Immature natural killer cell (primary cell): ENCODE measurements around the gene ENPP7. TPM values are rescaled to one million over a fixed set of nuclear protein-coding genes. Genes with fewer than 3 reads are reported as not detected.

Experiments used
- DNase-seq, 3 donors: peaks; one replicate each; pipeline ENCODE4 v3.0.0; 2022; ENCODE audit warnings: mixed read lengths in 1 of 3
- H3K27ac Mint-ChIP-seq, 6 donors: one replicate each; pipeline ENCODE4 v1.8.0; 2020; ENCODE audit warnings: mixed read lengths in 6 of 6, mild to moderate bottlenecking in 5 of 6, inconsistent platforms in 4 of 6, moderate library complexity in 3 of 6
- H3K27me3 Mint-ChIP-seq, 3 donors: one replicate each; pipeline ENCODE4 v1.8.0; 2020 to 2021; ENCODE audit warnings: low read depth in 3 of 3, mild to moderate bottlenecking in 3 of 3, mixed read lengths in 3 of 3, moderate library complexity in 3 of 3, inconsistent platforms in 1 of 3
- H3K36me3 Mint-ChIP-seq, 3 donors: one replicate each; pipeline ENCODE4 v1.8.0; 2020; ENCODE audit warnings: mixed read lengths in 3 of 3, inconsistent platforms in 2 of 3, mild to moderate bottlenecking in 2 of 3
- H3K4me1 Mint-ChIP-seq, 2 donors: one replicate each; pipeline ENCODE4 v1.8.0; 2020; ENCODE audit warnings: inconsistent platforms in 2 of 2, mild to moderate bottlenecking in 2 of 2, mixed read lengths in 2 of 2, moderate library complexity in 1 of 2
- H3K4me3 Mint-ChIP-seq, 5 donors: one replicate each; pipeline ENCODE4 v1.8.0; 2020; ENCODE audit warnings: mild to moderate bottlenecking in 5 of 5, mixed read lengths in 5 of 5, inconsistent platforms in 3 of 5, moderate library complexity in 3 of 5
- H3K9me3 Mint-ChIP-seq, 6 donors: one replicate each; pipeline ENCODE4 v1.8.0; 2020; ENCODE audit warnings: mild to moderate bottlenecking in 6 of 6, mixed read lengths in 6 of 6, inconsistent platforms in 4 of 6, moderate library complexity in 3 of 6
- polyA plus RNA-seq, 3 donors: library from polyadenylated mRNA; unstranded; fragments of 300-500 nt; fragmentation: Illumina TruSeq; gene quantifications; one replicate each; pipeline ENCODE4 v1.2.3, GENCODE V29; 2021

ENPP7 gene
- polyA plus RNA-seq, 3 donors from 2014 or later = 0.16 to 0.22 TPM; not detected in 1

- H3K36me3 Mint-ChIP-seq = no peaks in the 10 kb centered on the region
- H3K4me3 Mint-ChIP-seq = no peak overlapping the region
- peaks cover 0 to 2% of the 10 kb centered on the region in 2 donors for H3K4me1 Mint-ChIP-seq
- DNase-seq = no peak
- peaks cover 0 to 2% (median 0%) of the 10 kb centered on the region in 6 donors for H3K9me3 Mint-ChIP-seq
- no peak overlapping the region for H3K27ac Mint-ChIP-seq
- peaks cover 0 to 8% (median under 1%) of the 10 kb centered on the region in 3 donors for H3K27me3 Mint-ChIP-seq
Measured at GRCh38 chr17:79713391-79713790, 17.4 kb upstream of the ENPP7 start.

GRCh38 chr17:79714176-79715097, 16.3 kb upstream of the ENPP7 start:
- no peak overlapping the region for H3K4me3 Mint-ChIP-seq
- no peaks in the 10 kb centered on the region for H3K4me1 Mint-ChIP-seq
- H3K27ac Mint-ChIP-seq = no peak overlapping the region

GRCh38 chr17:79715098-79715942, 15.4 kb upstream of the ENPP7 start:
- no peak for DNase-seq
- no peak overlapping the region for H3K4me3 Mint-ChIP-seq
- H3K27ac Mint-ChIP-seq = no peak overlapping the region
- no peaks in the 10 kb centered on the region for H3K36me3 Mint-ChIP-seq
- H3K4me1 Mint-ChIP-seq = no peaks in the 10 kb centered on the region
- H3K27me3 Mint-ChIP-seq = peaks cover 1 to 9% (median 4%) of the 10 kb centered on the region in 3 donors
- H3K9me3 Mint-ChIP-seq = peaks cover 0 to 2% (median 0%) of the 10 kb centered on the region in 6 donors

More at GRCh38 chr17:79714176-79715097, 16.3 kb upstream of the ENPP7 start:
- Mint-ChIP-seq H3K27me3 (peaks cover 0 to 8% (median 4%) of the 10 kb centered on the region in 3 donors), H3K9me3 (peaks cover 0 to 2% (median 0%) of the 10 kb centered on the region in 6 donors), H3K36me3 (no peaks in the 10 kb centered on the region)
- no peak for DNase-seq

GRCh38 chr17:79715943-79716797, 14.6 kb upstream of the ENPP7 start:
- no peaks in the 10 kb centered on the region for H3K36me3 Mint-ChIP-seq
- H3K27me3 Mint-ChIP-seq = peaks cover 3 to 9% (median 4%) of the 10 kb centered on the region in 3 donors
- DNase-seq = no peak
- peaks cover 0 to 2% (median 0%) of the 10 kb centered on the region in 6 donors for H3K9me3 Mint-ChIP-seq
- no peak overlapping the region for H3K4me3 Mint-ChIP-seq
- no peaks in the 10 kb centered on the region for H3K4me1 Mint-ChIP-seq
- no peak overlapping the region for H3K27ac Mint-ChIP-seq

- Mint-ChIP-seq H3K4me1 (no peaks in the 10 kb centered on the region), H3K9me3 (no peaks in the 10 kb centered on the region), H3K27ac (no peak overlapping the region), H3K36me3 (no peaks in the 10 kb centered on the region), H3K27me3 (peaks cover 2 to 5% (median 3%) of the 10 kb centered on the region in 3 donors), H3K4me3 (no peak overlapping the region)
- no peak for DNase-seq
Measured at GRCh38 chr17:79720705-79721292, 9.9 kb upstream of the ENPP7 start.

- DNase-seq = no peak
- no peaks in the 10 kb centered on the region for H3K4me1 Mint-ChIP-seq
- H3K4me3 Mint-ChIP-seq = no peak overlapping the region
- peaks cover 2 to 7% (median 3%) of the 10 kb centered on the region in 3 donors for H3K27me3 Mint-ChIP-seq
- no peaks in the 10 kb centered on the region for H3K36me3 Mint-ChIP-seq
- H3K27ac Mint-ChIP-seq = no peak overlapping the region
- no peaks in the 10 kb centered on the region for H3K9me3 Mint-ChIP-seq
Measured at GRCh38 chr17:79721993-79722671, 8.6 kb upstream of the ENPP7 start.

- Mint-ChIP-seq H3K27ac (no peak overlapping the region), H3K4me3 (no peak overlapping the region), H3K27me3 (peaks cover 2 to 7% (median 3%) of the 10 kb centered on the region in 3 donors), H3K36me3 (no peaks in the 10 kb centered on the region), H3K4me1 (peaks cover 2 to 3% of the 10 kb centered on the region in 2 donors), H3K9me3 (no peaks in the 10 kb centered on the region)
- no peak for DNase-seq
Measured at GRCh38 chr17:79722787-79723186, 8.0 kb upstream of the ENPP7 start.

GRCh38 chr17:79728169-79728907, 2.4 kb upstream of the ENPP7 start:
- Mint-ChIP-seq H3K9me3 (no peaks in the 10 kb centered on the region), H3K27ac (peak overlapping the region; percentile 31 to 91 (median 80)), H3K4me1 (peaks cover 28 to 40% of the 10 kb centered on the region in 2 donors), H3K4me3 (peak overlapping the region; percentile 75 to 83 (median 78)), H3K36me3 (no peaks in the 10 kb centered on the region), H3K27me3 (peaks cover 4% of the 10 kb centered on the region in 3 donors)
- peak; percentile 79 to 87 (median 84) for DNase-seq

GRCh38 chr17:79728908-79729471, 1.8 kb upstream of the ENPP7 start:
- no peaks in the 10 kb centered on the region for H3K36me3 Mint-ChIP-seq
- peaks cover 32 to 44% of the 10 kb centered on the region in 2 donors for H3K4me1 Mint-ChIP-seq
- no peak for DNase-seq
- H3K9me3 Mint-ChIP-seq = no peaks in the 10 kb centered on the region
- H3K4me3 Mint-ChIP-seq = peak overlapping the region; percentile 33 to 83 (median 76)
- peaks cover 4 to 5% (median 4%) of the 10 kb centered on the region in 3 donors for H3K27me3 Mint-ChIP-seq
- peak overlapping the region in 3 of 6 donors; percentile 55 to 87 (median 72) for H3K27ac Mint-ChIP-seq

- Mint-ChIP-seq H3K27me3 (peaks cover 4 to 5% (median 5%) of the 10 kb centered on the region in 3 donors), H3K4me3 (peak overlapping the region in 3 of 5 donors; percentile 4 to 49 (median 39)), H3K27ac (no peak overlapping the region), H3K36me3 (no peaks in the 10 kb centered on the region), H3K9me3 (no peaks in the 10 kb centered on the region), H3K4me1 (peaks cover 32 to 44% of the 10 kb centered on the region in 2 donors)
- DNase-seq = no peak
Measured at GRCh38 chr17:79729761-79730160, 982 bp upstream of the ENPP7 start.

- Mint-ChIP-seq H3K4me1 (peaks cover 32 to 44% of the 10 kb centered on the region in 2 donors), H3K4me3 (no peak overlapping the region), H3K9me3 (no peaks in the 10 kb centered on the region), H3K27me3 (peaks cover 4 to 5% (median 5%) of the 10 kb centered on the region in 3 donors), H3K36me3 (no peaks in the 10 kb centered on the region), H3K27ac (no peak overlapping the region)
- DNase-seq = no peak
Measured at GRCh38 chr17:79730437-79730768, 340 bp upstream of the ENPP7 start.
